HepG2 (cell line): ENCODE data around the gene HOXD1.

Source experiments
- CREM ChIP-seq, 2 experiments: sonication (generic) in 1 of 2; formaldehyde crosslinking in 1 of 2; IDR thresholded peaks; 2 replicates each; pipeline versions ENCODE4 v1.4.0 to v1.6.1; 2016 to 2020; ENCODE audit warnings: antibody characterized with exemption in 1 of 2, mild to moderate bottlenecking in 1 of 2, missing genetic modification reagents in 1 of 2
- CTCF ChIP-seq: sonication (generic); formaldehyde crosslinking; IDR thresholded peaks from 2 replicates; pipeline ENCODE4 v1.5.0; 2020; ENCODE audit warnings: mild to moderate bottlenecking, missing genetic modification reagents, moderate library complexity
- EZH2 ChIP-seq: conservative IDR thresholded peaks from 2 replicates; pipeline ENCODE4 v1.6.1; 2012; ENCODE audit warnings: mild to moderate bottlenecking, low read depth, low read length, moderate library complexity
- POLR2A ChIP-seq, 2 experiments: IDR thresholded peaks; 2 replicates each; pipeline ENCODE4 v1.6.1; 2011; ENCODE audit warnings: low read depth in 2 of 2, low read length in 2 of 2, mild to moderate bottlenecking in 1 of 2, moderate library complexity in 1 of 2; ENCODE audit not compliant: insufficient read depth in 1 of 2
- POLR2AphosphoS2 ChIP-seq: IDR thresholded peaks from 2 replicates; pipeline ENCODE4 v1.6.1; 2011; ENCODE audit warnings: low read depth, low read length, improper control_type of control experiment
- TEAD2 ChIP-seq: sonication (generic); formaldehyde crosslinking; IDR thresholded peaks from 2 replicates; pipeline ENCODE4 v1.9.0; 2021; ENCODE audit warnings: missing genetic modification reagents
- ZBTB7A ChIP-seq: sonication (generic); formaldehyde crosslinking; IDR thresholded peaks from 2 replicates; pipeline ENCODE4 v1.8.0; 2022; ENCODE audit warnings: mild to moderate bottlenecking, missing genetic modification reagents
- ZBTB8A ChIP-seq: sonication (generic); formaldehyde crosslinking; IDR thresholded peaks from 2 replicates; pipeline ENCODE4 v1.4.0; 2020; ENCODE audit warnings: mild to moderate bottlenecking, low read depth, missing genetic modification reagents, borderline replicate concordance
- ZNF274 ChIP-seq: sonication (generic); formaldehyde crosslinking; IDR thresholded peaks from 2 replicates; pipeline ENCODE4 v1.5.1; 2020; ENCODE audit warnings: mild to moderate bottlenecking, missing genetic modification reagents
- ZNF597 ChIP-seq: sonication (generic); formaldehyde crosslinking; IDR thresholded peaks from 2 replicates; pipeline ENCODE4 v1.5.0; 2020; ENCODE audit warnings: missing genetic modification reagents

- TF ChIP-seq CREM (IDR thresholded peaks at IDR 0.05) (no peak), CREM (CRISPR knock-in tag; IDR thresholded peaks at IDR 0.05) (no peak), ZBTB8A (CRISPR knock-in tag) (no peak), ZBTB7A (CRISPR knock-in tag) (no peak), POLR2A (IDR thresholded peaks at IDR 0.05; ENCODE audit: insufficient read depth in 1 of 2, low read depth in 2 of 2, low read length in 2 of 2) (no peak), TEAD2 (CRISPR knock-in tag) (no peak), ZNF597 (CRISPR knock-in tag) (no peak), CTCF (no peak), EZH2 (no peak), POLR2AphosphoS2 (no peak), ZNF274 (no peak)
Observed at GRCh38 chr2:176171351-176172006, 17.0 kb upstream of the HOXD1 start.
